HEK293 (cell line): Measurements from ENCODE around the gene HCFC1.
A peak's percentile ranks its signal among the peaks of the same experiment; 100 is the strongest.

Source experiments
- CTCF ChIA-PET: fragments of 350-600 bp; formaldehyde crosslinking; extraction: SDS; loops from one replicate; lab custom pipeline; 2021; ENCODE audit warnings: antibody characterized with exemption; lab: Yijun Ruan, JAX
- POLR2A ChIA-PET: fragments of 300-600 bp; formaldehyde crosslinking; extraction: SDS; loops from one replicate; lab custom pipeline; 2020; ENCODE audit warnings: antibody characterized with exemption, inconsistent platforms; lab: Yijun Ruan, JAX
- H3K27ac ChIP-seq: fragments of 200-500 bp; sonication (Bioruptor generic); 2 replicates; pipeline ENCODE4 v1.5.1; 2014; ENCODE audit warnings: low read depth, low read length, control low read depth, inconsistent platforms; ENCODE audit errors: extremely low read depth
- H3K36me3 ChIP-seq, 2 experiments: fragments of 200-500 bp in 1 of 2; sonication (Bioruptor generic) in 1 of 2; 1 replicate in 1 of 2; 2 replicates in 1 of 2; pipeline ENCODE4 v1.5.1; 2014 to 2017; ENCODE audit warnings: inconsistent platforms in 2 of 2, low read length in 2 of 2; ENCODE audit not compliant: control insufficient read depth in 2 of 2, insufficient read depth in 1 of 2
- H3K4me1 ChIP-seq: fragments of 200-500 bp; sonication (Bioruptor generic); 2 replicates; pipeline ENCODE4 v1.5.1; 2014; ENCODE audit warnings: mild to moderate bottlenecking, low read length, inconsistent platforms; ENCODE audit not compliant: control insufficient read depth, insufficient read depth
- H3K4me3 ChIP-seq: 2 replicates; pipeline ENCODE4 v1.5.1; 2011; ENCODE audit warnings: low read depth, mild to moderate bottlenecking, control low read depth, low read length, moderate library complexity
- H3K9me3 ChIP-seq: fragments of 200-500 bp; sonication (Bioruptor generic); 2 replicates; pipeline ENCODE4 v1.5.1; 2014; ENCODE audit warnings: low read depth, low read length, inconsistent platforms; ENCODE audit not compliant: control insufficient read depth, insufficient read depth
- EGR2 ChIP-seq: fragments of 450-650 bp; formaldehyde crosslinking; IDR thresholded peaks from 2 replicates; pipeline ENCODE4 v1.5.1; 2016; ENCODE audit warnings: low read depth, missing biosample characterization, missing genetic modification characterization
- ELK4 ChIP-seq: IDR thresholded peaks from 2 replicates; pipeline ENCODE4 v1.6.1; 2011; ENCODE audit warnings: mild to moderate bottlenecking, low read depth, low read length, borderline replicate concordance
- GLIS1 ChIP-seq: fragments of 450-650 bp; formaldehyde crosslinking; IDR thresholded peaks from 2 replicates; pipeline ENCODE4 v1.5.1; 2016; ENCODE audit warnings: missing biosample characterization, missing genetic modification characterization
- KLF1 ChIP-seq: fragments of 450-650 bp; formaldehyde crosslinking; IDR thresholded peaks from 2 replicates; pipeline ENCODE4 v1.5.1; 2016; ENCODE audit warnings: missing biosample characterization, missing genetic modification characterization
- MEIS1 ChIP-seq: sonication (generic); formaldehyde crosslinking; IDR thresholded peaks from 2 replicates; pipeline ENCODE4 v1.8.1; 2022; ENCODE audit warnings: missing genetic modification reagents, mild to moderate bottlenecking, borderline replicate concordance
- OSR2 ChIP-seq: fragments of 450-650 bp; formaldehyde crosslinking; IDR thresholded peaks from 2 replicates; pipeline ENCODE4 v1.5.1; 2016; ENCODE audit warnings: missing biosample characterization, missing genetic modification characterization
- PRDM1 ChIP-seq: fragments of 450-650 bp; formaldehyde crosslinking; IDR thresholded peaks from 2 replicates; pipeline ENCODE4; 2016; ENCODE audit warnings: missing biosample characterization, missing genetic modification characterization
- PRDM6 ChIP-seq: fragments of 450-650 bp; formaldehyde crosslinking; IDR thresholded peaks from 2 replicates; pipeline ENCODE4 v1.5.1; 2017; ENCODE audit warnings: missing biosample characterization, missing genetic modification characterization
- ZBTB17 ChIP-seq: fragments of 450-650 bp; formaldehyde crosslinking; IDR thresholded peaks from 2 replicates; pipeline ENCODE4 v1.5.1; 2016; ENCODE audit warnings: missing biosample characterization, missing genetic modification characterization
- ZBTB20 ChIP-seq: fragments of 450-650 bp; formaldehyde crosslinking; IDR thresholded peaks from 2 replicates; pipeline ENCODE4 v1.5.1; 2016; ENCODE audit warnings: missing biosample characterization, missing genetic modification characterization
- ZBTB26 ChIP-seq: fragments of 450-650 bp; formaldehyde crosslinking; optimal IDR thresholded peaks from 2 replicates; pipeline ENCODE3; 2016; ENCODE audit warnings: missing biosample characterization, mild to moderate bottlenecking, missing genetic modification characterization
- ZBTB8A ChIP-seq: fragments of 450-650 bp; formaldehyde crosslinking; IDR thresholded peaks from 2 replicates; pipeline ENCODE4 v1.5.1; 2016; ENCODE audit warnings: missing biosample characterization, missing genetic modification characterization
- ZFHX2 ChIP-seq: fragments of 450-650 bp; formaldehyde crosslinking; conservative IDR thresholded peaks from 2 replicates; pipeline ENCODE4 v1.5.1; 2016; ENCODE audit warnings: missing biosample characterization, missing genetic modification characterization
- ZFP37 ChIP-seq: fragments of 450-650 bp; formaldehyde crosslinking; IDR thresholded peaks from 2 replicates; pipeline ENCODE4 v1.5.1; 2016; ENCODE audit warnings: missing biosample characterization, missing genetic modification characterization
- ZNF133 ChIP-seq: fragments of 450-650 bp; formaldehyde crosslinking; IDR thresholded peaks from 2 replicates; pipeline ENCODE4 v1.5.1; 2016; ENCODE audit warnings: missing biosample characterization, missing genetic modification characterization
- ZNF2 ChIP-seq: fragments of 450-650 bp; formaldehyde crosslinking; IDR thresholded peaks from 2 replicates; pipeline ENCODE4 v1.5.1; 2016; ENCODE audit warnings: missing biosample characterization, missing genetic modification characterization
- ZNF266 ChIP-seq: fragments of 450-650 bp; formaldehyde crosslinking; IDR thresholded peaks from 2 replicates; pipeline ENCODE4 v1.5.1; 2016; ENCODE audit warnings: missing biosample characterization, missing genetic modification characterization, low read depth
- ZNF362 ChIP-seq: fragments of 450-650 bp; formaldehyde crosslinking; IDR thresholded peaks from 2 replicates; pipeline ENCODE4 v1.5.1; 2016; ENCODE audit warnings: missing biosample characterization, missing genetic modification characterization
- ZNF433 ChIP-seq: fragments of 450-650 bp; formaldehyde crosslinking; IDR thresholded peaks from 2 replicates; pipeline ENCODE4 v1.5.1; 2016; ENCODE audit warnings: missing biosample characterization, missing genetic modification characterization, low read depth
- ZNF571 ChIP-seq: fragments of 450-650 bp; formaldehyde crosslinking; IDR thresholded peaks from 2 replicates; pipeline ENCODE4 v1.5.0; 2017; ENCODE audit warnings: missing biosample characterization, missing genetic modification characterization
- ZNF621 ChIP-seq: fragments of 450-650 bp; formaldehyde crosslinking; IDR thresholded peaks from 2 replicates; pipeline ENCODE4 v1.5.1; 2017; ENCODE audit warnings: missing biosample characterization, missing genetic modification characterization
- ZNF654 ChIP-seq: fragments of 450-650 bp; formaldehyde crosslinking; IDR thresholded peaks from 2 replicates; pipeline ENCODE4 v1.5.1; 2016; ENCODE audit warnings: low read depth, missing biosample characterization, missing genetic modification characterization
- ZNF701 ChIP-seq: fragments of 450-650 bp; formaldehyde crosslinking; IDR thresholded peaks from 2 replicates; pipeline ENCODE4 v1.5.1; 2016; ENCODE audit warnings: missing biosample characterization, missing genetic modification characterization
- ZNF792 ChIP-seq: fragments of 450-650 bp; formaldehyde crosslinking; IDR thresholded peaks from 2 replicates; pipeline ENCODE4 v1.5.1; 2016; ENCODE audit warnings: missing biosample characterization, missing genetic modification characterization
- ZSCAN18 ChIP-seq: fragments of 450-650 bp; formaldehyde crosslinking; IDR thresholded peaks from 2 replicates; pipeline ENCODE4 v1.5.1; 2016; ENCODE audit warnings: missing biosample characterization, missing genetic modification characterization
- TF ChIP-seq, protein P1 (sequence below): fragments of 450-650 bp; formaldehyde crosslinking; IDR thresholded peaks from 2 replicates; pipeline ENCODE4 v1.5.1; 2016; ENCODE audit warnings: missing biosample characterization, missing genetic modification characterization
- TF ChIP-seq, protein P2 (sequence below): fragments of 450-650 bp; formaldehyde crosslinking; IDR thresholded peaks from 2 replicates; pipeline ENCODE4 v1.5.1; 2016; ENCODE audit warnings: missing biosample characterization, missing genetic modification characterization
- TF ChIP-seq, protein P3 (sequence below): fragments of 450-650 bp; formaldehyde crosslinking; IDR thresholded peaks from 2 replicates; pipeline ENCODE4 v1.5.1; 2016; ENCODE audit warnings: missing biosample characterization, missing genetic modification characterization

HCFC1 gene

GRCh38 chrX:154019061-154019621 is 47.5 kb upstream of the HCFC1 start:
- Histone ChIP-seq H3K9me3 (no peaks in the 10 kb centered on the region), H3K27ac (peak overlapping the region; percentile 92), H3K36me3 (peaks cover 5 to 44% of the 10 kb centered on the region in 2 experiments; a peak in 2 of 3 replicates), H3K4me1 (peaks cover 8% of the 10 kb centered on the region; the same call in 1 of the 2 replicates), H3K4me3 (peak overlapping the region; percentile 59)
- ChIA-PET POLR2A (interaction anchor here (0.6 to 1.4 kb wide), 2 partner anchors 11 to 341 kb away, joined by 3 read pairs; no protein-coding TSS in a partner anchor), CTCF (interaction anchor here (0.9 to 1.0 kb wide), 3 partner anchors 28 to 48 kb away, joined by 3 to 6 read pairs (median 4); partner anchors contain the start of gene HCFC1)
- TF ChIP-seq ZNF621 (tag by site-specific recombination): no peak
- no peak for TF ChIP-seq ZNF792
- TF ChIP-seq ZNF571: no peak
- TF ChIP-seq, protein P1, sequence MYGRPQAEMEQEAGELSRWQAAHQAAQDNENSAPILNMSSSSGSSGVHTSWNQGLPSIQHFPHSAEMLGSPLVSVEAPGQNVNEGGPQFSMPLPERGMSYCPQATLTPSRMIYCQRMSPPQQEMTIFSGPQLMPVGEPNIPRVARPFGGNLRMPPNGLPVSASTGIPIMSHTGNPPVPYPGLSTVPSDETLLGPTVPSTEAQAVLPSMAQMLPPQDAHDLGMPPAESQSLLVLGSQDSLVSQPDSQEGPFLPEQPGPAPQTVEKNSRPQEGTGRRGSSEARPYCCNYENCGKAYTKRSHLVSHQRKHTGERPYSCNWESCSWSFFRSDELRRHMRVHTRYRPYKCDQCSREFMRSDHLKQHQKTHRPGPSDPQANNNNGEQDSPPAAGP (tag by site-specific recombination): no peak
- no peak for TF ChIP-seq EGR2 (tag by site-specific recombination)
- TF ChIP-seq ZNF2 (tag by site-specific recombination): peak; percentile 27; the same call in 1 of the 2 replicates
- no peak for TF ChIP-seq ZSCAN18
- TF ChIP-seq, protein P2, sequence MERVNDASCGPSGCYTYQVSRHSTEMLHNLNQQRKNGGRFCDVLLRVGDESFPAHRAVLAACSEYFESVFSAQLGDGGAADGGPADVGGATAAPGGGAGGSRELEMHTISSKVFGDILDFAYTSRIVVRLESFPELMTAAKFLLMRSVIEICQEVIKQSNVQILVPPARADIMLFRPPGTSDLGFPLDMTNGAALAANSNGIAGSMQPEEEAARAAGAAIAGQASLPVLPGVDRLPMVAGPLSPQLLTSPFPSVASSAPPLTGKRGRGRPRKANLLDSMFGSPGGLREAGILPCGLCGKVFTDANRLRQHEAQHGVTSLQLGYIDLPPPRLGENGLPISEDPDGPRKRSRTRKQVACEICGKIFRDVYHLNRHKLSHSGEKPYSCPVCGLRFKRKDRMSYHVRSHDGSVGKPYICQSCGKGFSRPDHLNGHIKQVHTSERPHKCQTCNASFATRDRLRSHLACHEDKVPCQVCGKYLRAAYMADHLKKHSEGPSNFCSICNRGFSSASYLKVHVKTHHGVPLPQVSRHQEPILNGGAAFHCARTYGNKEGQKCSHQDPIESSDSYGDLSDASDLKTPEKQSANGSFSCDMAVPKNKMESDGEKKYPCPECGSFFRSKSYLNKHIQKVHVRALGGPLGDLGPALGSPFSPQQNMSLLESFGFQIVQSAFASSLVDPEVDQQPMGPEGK (tag by site-specific recombination): peak; percentile 31; the same call in 1 of the 2 replicates
- no peak for TF ChIP-seq ZFP37
- TF ChIP-seq ZBTB8A (tag by site-specific recombination): peak; percentile 61
- peak; percentile 66; the same call in 1 of the 2 replicates for TF ChIP-seq ZBTB20 (tag by site-specific recombination)
- no peak for TF ChIP-seq ZNF133 (tag by site-specific recombination)
- TF ChIP-seq ZBTB17 (tag by site-specific recombination): no peak
- TF ChIP-seq, protein P3, sequence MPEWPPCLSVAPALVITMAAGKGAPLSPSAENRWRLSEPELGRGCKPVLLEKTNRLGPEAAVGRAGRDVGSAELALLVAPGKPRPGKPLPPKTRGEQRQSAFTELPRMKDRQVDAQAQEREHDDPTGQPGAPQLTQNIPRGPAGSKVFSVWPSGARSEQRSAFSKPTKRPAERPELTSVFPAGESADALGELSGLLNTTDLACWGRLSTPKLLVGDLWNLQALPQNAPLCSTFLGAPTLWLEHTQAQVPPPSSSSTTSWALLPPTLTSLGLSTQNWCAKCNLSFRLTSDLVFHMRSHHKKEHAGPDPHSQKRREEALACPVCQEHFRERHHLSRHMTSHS (tag by site-specific recombination): no peak
- TF ChIP-seq OSR2 (tag by site-specific recombination): no peak
- TF ChIP-seq ZNF266: no peak
- TF ChIP-seq ZNF433 (tag by site-specific recombination): no peak
- TF ChIP-seq ZFHX2 (tag by site-specific recombination): no peak
- peak; percentile 74 for TF ChIP-seq ZBTB26
- TF ChIP-seq KLF1 (tag by site-specific recombination): 0 out of 2 replicates have a peak, but pooled peaks have one; percentile 14
- no peak for TF ChIP-seq ZNF362
- no peak for TF ChIP-seq GLIS1 (tag by site-specific recombination)
- TF ChIP-seq ELK4: no peak
- no peak for TF ChIP-seq MEIS1 (CRISPR knock-in tag)
- TF ChIP-seq PRDM6 (tag by site-specific recombination): no peak
- TF ChIP-seq ZNF654 (tag by site-specific recombination): no peak
- TF ChIP-seq ZNF701: no peak
- no peak for TF ChIP-seq PRDM1 (tag by site-specific recombination)
